AG08395 (cell line): ENCODE data around the gene NOS2.
"Not testable (repeated sequence)": the region's sequence is repeated elsewhere in the genome, so short reads cannot be mapped to it uniquely, and the experiment has no call there.

Source experiments
- DNase-seq: peaks from one replicate; pipeline ENCODE4 v3.0.0; 2012; ENCODE audit warnings: mixed read lengths, low spot score

Gene NOS2

DNA sequence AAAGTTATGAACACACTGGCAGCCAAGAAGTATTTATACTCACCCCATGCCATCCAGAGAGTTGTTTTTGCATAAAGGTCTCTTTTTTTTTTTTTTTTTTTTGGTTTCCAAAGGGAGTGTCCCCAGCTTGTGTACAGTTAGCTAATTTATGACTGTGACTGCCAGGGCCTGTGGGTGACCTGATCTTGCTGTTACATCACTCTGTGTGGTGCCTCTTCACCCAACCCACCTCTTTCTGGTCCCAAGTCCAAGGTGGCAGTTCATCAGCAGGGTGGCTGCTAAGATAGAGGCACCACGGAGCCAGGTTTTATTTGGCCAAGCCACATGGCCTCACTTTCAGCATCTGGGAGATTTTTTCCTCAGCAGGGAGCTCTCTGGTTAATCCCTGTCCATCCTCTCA is at the start of gene NOS2:
Gene NOS2, minus strand, starts transcription at position 8 of the 400 bp plus-strand sequence. CDS start 1,720 bp downstream, outside the sequence.
- no peak for DNase-seq

DNA sequence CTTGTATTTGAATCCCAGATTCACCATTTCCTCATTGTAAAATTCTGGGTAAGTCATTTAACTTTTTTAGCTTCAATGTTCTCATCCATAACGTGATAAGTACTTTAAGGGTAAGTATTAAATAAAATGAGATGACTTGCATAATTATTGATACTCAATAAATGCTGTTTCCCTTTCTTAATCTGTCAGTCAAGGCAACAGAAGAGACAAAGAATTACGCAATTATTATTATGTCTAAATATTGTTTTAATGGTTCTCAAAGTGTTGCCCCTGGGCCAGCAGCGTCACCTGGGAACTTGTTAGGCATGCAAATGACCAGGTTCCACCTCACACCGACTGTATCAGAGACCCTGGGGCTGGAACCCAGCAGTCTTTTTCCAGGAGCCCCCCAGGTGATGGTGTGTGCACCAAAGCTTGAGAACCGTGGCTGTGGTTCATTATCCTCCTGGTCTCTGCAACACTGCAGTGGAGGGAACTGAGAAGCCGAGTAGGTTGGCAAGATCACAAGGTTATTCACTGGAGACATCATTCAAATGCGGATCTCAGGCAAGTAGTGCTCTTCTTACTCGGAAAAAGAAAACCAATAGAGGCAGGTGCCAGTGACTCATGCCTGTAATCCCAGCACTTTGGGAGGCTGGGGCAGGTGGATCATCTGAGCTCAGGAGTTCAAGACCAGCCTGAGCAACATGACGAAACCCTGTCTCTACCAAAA is 49.3 kb upstream of the NOS2 start:
- DNase-seq, result no peak

DNA sequence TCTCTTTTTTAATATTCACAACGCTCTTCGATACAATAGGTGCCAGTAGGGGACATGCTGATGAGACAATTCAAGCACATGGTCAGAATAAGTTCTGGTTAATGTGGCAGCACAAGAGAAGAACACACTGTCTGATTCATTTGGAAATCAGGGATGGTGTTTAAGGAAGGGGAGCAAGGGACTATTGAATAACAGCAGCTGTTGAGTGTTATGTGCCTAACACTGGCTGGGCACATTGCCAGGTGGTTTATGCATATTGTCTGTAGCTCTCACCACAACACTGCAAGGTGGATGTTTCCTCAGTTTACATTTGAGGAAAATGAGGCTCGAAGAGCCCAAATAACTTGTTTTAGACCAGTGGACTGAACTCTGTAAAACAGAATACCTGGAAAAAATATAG is 48.6 kb upstream of the NOS2 start:
- DNase-seq, result no peak

DNA sequence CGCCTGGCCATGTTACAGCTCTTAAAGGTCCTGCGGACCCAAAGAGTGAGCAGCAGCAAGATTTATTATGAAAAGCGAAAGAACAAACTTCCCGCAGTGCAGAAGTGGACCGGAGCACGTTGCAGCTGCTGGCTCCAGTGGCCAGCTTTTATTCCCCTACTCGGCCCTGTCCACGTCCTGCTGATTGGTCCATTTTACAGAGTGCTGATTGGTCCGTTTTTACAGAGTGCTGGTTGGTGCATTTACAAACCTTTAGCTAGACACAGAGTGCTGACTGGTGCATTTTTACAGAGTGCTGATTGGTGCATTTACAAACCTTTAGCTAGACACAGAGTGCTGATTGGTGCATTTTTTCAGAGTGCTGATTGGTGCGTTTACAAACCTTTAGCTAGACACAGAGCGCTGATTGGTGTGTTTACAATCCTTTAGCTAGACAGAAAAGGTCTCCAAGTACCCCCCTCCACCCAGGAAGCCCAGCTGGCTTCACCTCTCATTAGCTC is 46.5 kb upstream of the NOS2 start:
- not testable (repeated sequence) for DNase-seq

DNA sequence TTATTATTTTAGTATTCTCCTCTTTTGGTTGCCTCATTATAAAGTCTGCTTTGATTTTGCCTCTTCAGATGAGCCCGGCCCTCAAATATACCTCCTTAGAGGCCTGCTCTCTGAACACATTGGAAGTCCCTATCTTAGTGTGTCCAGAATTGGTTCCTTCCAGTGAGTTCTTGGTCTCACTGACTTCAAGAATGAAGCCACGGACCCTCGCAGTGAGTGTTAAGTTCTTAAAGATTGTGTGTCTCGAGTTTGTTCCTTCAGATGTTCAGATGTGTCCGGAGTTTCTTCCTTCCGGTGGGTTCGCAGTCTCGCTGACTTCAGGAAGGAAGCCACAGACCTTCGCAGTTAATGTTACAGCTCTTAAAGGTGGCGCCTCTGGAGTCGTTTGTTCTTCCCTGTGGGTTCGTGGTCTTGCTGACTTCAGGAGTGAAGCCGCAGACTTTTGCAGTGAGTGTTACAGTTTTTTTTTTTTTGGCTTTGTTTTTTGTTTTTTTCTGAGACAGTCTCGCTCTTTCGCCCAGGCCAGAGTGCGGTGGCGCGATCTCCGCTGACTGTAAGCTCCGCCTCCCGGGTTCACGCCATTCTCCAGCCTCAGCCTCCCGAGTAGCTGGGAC is 45.8 kb upstream of the NOS2 start:
- DNase-seq, result no peak

DNA sequence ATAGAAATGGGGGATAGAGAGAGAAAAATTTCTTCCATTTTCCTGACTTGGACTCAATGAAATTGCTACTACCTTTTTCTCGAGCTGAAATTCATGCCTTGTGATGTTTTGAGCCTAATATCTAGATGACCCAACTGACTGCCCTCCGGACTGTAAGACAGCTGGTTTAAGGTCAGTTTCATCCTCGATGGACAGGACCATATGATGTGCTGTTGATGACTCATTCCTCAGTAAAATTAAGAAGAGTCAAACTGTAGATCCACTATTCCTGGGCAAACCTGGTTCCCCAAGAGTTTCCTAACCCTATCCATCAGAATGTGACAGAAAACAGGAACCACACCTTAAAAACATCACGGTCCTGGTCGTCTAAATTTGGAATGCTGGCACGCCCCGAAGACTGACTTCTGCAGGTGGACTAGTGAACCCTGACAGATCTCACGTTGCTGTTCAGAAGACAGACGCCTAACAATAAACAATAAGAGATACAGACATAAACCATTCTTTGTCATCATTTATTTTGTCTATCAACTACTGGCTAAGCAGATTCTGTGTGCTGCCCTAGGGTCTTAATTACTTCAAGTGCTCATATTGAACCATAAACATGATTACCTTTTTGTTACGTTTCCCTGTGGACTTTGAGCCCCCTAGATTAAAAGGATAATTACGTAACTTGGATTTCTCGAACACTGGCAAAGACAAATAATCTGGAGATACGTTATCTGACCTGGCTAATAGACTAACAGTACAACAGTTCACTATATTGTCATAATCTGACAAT is 45.1 kb upstream of the NOS2 start:
- DNase-seq, result no peak

DNA sequence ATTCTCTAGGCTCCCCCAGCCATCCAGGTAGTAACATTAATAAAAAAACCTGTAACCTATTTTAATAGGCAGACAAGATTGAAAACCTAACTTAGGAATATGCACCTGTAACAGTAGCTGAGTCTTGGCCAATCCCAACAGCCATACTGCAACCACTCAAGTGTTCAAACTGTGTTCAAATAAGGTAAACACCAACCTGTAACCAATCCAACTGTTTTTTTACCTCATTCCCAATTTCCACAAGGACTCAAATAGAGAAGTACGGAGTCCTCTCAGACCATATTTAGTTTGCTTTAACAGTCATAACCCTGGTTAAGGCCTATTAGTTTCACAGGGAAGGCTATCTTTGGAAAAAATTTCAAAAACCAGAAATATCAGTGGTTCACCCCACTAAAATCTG is 40.4 kb upstream of the NOS2 start:
- no peak for DNase-seq

DNA sequence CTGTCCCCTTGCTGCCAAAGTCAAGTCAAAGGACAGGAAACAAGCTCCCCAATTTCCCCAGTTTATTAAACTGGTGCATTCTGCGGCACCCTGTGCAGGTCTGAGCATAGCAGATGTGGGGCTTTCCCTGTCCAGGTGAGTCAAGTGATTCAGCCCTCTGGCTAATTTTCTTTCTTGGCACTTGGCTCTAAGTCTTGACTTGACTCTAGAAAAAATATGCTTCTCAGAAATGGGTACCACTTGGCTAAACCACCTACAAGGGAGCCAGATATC is 40.0 kb upstream of the NOS2 start:
- DNase-seq, result not testable (repeated sequence)

DNA sequence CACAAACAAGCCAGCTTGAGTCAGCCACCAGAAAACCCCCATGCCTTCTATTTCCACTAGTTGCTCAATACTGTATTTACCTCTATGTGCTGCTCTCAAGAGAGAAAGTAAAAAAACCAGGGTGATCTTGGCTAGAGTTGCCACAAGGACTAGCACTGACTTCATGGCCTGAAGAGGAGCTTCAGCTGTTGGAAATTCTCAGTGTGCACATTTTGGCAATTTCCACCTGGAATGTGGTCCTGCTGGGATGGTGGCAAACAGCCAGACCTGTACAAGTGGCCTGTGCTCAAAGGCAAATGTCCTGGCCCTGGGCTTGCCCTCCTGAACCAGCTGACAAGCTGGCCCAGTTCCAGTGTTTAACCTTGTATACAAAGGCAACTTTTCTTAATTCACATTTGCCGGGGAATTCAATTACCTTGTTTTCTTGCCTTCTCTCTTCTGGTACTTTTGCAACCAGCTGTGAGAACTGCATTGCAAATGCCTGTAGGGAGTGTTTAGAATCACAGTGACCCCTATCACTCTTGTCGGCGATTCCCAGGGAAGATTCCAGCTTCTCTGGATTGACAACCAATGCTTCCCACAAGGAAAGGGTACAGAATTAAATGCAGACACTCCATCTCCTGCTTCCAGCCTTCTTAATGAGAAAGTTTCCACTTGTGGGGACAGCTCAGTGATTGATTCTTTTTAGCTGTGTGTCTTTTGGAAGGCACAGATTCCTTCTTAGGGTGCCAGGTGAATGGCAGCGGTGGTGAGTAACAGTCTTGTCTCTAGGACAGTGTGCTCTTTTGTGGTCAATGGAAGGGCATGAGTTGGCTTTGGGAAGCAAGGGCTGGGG is 39.5 kb upstream of the NOS2 start:
- not testable (repeated sequence) for DNase-seq

DNA sequence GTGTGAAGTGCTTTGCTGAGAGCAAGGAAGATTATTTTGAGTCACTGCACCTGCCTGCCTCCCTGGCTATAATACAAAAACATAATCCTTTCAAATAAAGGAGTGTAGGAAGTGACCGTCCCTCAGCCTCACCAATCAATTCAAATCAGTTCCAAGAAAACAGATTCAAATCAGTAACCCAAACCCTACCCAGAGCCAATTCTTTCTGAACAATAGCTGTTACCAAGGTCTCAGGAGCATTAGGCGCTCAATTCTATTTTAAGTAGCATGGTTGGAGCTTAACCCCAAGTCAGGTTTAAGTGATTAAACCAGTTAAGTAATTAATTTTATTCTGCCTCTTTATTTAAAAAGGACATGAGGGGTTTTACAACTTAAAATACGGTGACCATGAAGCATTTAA is 38.3 kb upstream of the NOS2 start:
- DNase-seq, result not testable (repeated sequence)

DNA sequence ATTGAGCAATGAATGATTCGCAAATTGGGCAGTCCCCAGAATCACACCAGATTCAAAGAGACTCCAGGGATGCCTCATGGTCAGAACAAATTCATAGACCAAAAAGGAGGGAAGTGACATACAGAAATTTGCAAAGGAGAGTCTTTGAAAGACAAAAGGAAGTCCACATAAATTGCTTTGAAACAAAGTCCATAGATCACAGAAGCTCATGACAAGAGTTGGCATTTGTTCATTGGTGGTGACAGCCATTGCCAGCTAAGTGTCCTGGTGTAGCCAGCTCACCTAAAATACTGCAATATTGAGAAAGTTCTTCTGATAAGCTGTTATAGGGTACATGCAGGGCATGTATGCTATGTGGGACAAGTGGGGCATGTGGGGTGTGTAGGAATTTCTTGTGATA is 37.4 kb upstream of the NOS2 start:
- DNase-seq, result not testable (repeated sequence)

DNA sequence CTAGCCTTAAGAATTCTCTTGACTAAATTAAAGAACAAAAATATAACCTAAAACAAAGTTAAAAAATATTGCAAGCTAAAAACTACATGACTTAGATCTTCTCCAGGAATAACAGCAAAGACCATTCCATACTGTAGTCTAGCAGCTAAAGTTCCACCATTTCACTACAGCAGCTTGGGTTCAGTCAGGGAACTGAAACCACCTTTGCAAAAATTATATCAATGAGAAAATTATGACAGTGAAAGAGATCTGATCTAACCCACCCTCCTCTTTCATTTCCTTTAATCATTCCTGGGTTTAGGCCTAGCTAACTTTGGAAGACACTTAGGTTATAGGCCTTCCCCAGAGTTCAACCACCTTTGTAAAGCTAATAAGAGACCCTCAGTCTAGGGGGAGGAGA is 36.3 kb upstream of the NOS2 start:
- no peak for DNase-seq

DNA sequence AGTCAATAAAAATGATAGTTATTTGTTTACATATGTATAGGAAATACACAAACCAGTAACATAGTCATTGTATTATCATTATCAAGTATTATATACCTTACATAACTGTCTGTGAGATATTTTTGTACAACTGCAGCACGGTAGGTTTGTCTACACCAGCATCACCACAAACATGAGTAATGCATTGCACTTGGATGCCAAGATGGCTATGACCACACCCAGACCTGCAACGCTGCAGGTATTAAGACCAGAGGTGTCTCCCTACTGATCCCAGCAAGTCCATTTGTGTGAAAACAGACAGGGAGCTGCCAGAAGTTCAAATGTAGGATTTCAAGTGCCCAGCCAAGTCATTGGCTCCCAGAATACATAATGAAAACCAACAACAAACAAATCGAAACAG is 34.2 kb upstream of the NOS2 start:
- no peak for DNase-seq

DNA sequence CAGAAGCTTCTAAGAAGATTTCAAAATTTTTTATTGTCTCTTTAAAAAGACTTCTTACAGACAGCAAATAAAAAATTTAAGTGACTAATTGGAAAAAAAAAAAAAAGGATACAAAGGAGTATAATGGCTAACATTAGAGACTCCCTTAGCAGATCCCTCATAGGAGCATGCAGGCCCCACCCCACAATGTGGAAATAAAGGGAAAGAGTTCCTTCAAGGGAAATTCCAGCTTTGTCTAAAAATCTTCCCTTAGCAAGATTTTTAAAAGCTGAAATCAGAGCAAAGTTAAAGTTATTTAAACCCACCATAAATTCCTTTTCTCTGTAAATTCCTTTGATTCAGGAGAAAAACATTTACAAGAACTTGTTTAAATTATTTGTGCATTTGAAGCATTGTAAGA is 32.5 kb upstream of the NOS2 start:
- no peak for DNase-seq

DNA sequence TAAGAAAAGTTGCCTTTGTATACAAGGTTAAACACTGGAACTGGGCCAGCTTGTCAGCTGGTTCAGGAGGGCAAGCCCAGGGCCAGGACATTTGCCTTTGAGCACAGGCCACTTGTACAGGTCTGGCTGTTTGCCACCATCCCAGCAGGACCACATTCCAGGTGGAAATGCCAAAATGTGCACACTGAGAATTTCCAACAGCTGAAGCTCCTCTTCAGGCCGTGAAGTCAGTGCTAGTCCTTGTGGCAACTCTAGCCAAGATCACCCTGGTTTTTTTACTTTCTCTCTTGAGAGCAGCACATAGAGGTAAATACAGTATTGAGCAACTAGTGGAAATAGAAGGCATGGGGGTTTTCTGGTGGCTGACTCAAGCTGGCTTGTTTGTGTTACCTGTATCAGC is 29.6 kb upstream of the NOS2 start:
- not testable (repeated sequence) for DNase-seq

DNA sequence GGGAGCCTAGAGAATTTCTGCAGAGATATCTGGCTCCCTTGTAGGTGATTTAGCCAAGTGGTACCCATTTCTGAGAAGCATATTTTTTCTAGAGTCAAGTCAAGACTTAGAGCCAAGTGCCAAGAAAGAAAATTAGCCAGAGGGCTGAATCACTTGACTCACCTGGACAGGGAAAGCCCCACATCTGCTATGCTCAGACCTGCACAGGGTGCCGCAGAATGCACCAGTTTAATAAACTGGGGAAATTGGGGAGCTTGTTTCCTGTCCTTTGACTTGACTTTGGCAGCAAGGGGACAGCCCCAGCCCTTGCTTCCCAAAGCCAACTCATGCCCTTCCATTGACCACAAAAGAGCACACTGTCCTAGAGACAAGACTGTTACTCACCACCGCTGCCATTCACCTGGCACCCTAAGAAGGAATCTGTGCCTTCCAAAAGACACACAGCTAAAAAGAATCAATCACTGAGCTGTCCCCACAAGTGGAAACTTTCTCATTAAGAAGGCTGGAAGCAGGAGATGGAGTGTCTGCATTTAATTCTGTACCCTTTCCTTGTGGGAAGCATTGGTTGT is 28.9 kb upstream of the NOS2 start:
- DNase-seq, result not testable (repeated sequence)

DNA sequence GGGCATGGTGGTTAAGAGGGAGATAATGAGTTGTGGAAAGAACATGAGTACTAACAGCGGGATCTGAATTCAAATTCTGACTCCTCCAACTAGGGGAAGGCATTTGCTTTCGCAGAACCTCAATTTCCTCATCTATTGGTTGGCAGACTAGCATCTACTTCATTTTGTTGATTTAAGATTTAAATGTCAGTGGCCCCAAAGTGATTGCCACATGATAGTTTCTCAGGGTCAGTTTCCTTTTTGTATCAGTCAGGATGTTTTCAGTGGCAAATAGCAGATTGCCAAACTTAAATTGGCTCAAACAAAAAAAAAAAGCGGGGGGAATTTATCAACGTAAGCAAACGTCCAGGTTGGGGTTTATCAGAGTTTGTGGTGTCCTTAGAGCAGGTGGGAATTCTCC is 25.1 kb upstream of the NOS2 start:
- no peak for DNase-seq

DNA sequence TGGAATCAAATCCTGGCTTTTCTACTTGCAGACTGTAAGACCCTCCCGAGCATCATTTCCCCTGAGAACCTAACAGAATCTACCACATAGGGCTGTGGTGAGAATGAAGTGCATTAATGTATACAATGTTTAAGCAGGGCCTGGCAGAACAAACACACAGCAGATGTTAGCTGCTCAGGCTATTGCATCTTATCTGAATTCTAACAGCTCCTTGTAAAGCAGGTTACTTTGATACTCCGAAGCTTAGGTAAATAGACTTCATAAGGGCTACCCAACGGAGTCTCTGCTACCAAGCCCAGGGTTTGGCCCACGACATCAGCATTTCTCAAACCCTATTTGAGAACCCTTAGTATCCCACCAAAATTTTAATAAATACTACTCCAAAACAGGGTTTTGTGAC is 24.4 kb upstream of the NOS2 start:
- DNase-seq, result no peak

DNA sequence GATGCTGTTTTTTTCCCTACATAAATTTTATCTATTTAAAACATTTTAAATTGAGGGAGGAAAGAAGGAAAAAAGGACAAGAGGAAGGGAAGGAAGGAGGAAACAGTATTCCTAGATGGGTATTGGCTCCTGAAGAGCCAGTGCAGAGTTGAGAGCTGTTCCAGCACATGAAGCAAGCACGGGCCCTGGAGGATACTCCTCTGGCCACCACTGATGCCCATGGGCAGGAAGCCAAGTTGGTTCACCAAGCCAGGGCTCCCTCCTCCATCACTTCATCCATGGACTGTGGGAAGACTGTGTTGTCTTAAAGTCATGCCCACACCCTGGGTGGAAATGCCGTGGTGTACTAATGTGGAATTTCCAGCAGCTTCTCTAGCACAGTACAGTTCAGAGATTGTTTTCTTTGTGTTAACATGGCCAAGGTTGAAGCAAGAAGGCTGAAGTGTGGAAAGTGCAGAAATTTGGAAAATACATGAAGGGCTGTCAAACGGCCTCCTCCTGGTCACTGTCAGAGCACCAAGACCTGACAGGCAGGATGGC is 23.9 kb upstream of the NOS2 start:
- DNase-seq, result no peak

DNA sequence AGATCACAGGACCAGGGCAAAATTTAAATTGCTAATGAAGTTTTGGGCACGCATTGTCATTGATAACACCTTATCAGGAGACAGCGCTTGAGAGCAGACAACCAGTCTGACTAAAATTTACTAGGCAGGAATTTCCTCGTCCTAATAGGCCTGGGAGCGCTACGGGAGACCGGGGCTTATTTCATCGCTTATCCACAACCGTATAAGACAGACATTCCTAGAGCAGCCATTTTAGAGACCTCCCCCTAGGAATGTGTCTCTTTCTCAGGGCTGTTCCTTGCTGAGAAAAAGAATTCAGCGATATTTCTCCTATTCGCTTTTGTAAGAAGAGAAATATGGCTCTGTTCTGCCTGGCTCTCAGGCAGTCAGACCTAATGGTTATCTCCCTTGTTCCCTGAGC is 21.8 kb upstream of the NOS2 start:
- not testable (repeated sequence) for DNase-seq

DNA sequence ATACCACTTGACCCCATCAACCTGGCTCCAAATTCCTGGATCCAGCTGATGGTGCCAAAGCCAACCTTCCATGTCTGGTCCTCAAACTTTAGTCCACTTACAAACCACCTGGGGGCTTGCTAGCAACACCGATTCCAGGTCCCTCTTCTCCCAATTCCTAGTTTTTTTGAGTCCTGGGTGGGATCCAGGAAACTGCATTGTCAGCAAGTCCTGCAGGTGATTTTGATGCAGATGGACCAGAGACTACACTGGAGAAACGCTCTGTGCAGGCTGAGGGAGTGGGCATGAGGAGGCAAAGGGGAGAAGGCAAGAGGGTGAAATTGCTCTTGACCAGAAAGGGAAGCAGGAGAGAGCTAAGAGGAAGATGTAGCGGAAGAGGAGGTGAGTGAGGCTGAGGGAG is 21.0 kb upstream of the NOS2 start:
- DNase-seq, result no peak

DNA sequence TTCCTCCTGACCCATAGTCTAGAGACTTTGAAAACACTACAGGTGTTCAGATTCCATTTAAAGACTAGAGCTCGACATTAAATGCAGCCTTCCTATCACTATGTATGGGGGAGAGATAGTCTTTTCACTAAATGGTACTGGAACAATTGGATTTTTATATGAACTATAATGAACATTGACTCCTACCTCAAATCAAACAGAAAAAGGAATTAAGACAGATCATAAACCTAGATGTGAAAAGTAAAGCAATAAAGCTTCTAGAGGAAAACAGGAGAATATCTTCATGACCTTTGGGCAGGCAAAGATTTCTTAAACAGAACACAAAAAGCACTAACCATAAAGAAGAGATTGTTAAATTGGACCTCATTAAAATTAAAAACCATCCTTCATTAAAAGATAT is 18.8 kb upstream of the NOS2 start:
- no peak for DNase-seq
